IMR-90 (cell line): ENCODE results near the gene ZNF80. TPM values are rescaled to one million over a fixed set of nuclear protein-coding genes. Genes with fewer than 3 reads are reported as not detected.

Experiments used
- ATAC-seq: fragments of 200-7000 bp; cut with Tn5 transposase; 2 replicates; pipeline ENCODE4 v1.9.1; 2020; ENCODE audit warnings: low read depth, mild to moderate bottlenecking, moderate library complexity
- BruUV-seq: library from RNA; stranded (reverse); fragments of 400-500 nt; replicated peaks from 2 replicates; lab custom pipeline; 2021; lab: Mats Ljungman, UMichigan
- CTCF ChIA-PET: fragments of 300-600 bp; formaldehyde crosslinking; extraction: SDS; loops from one replicate; lab custom pipeline; 2021; ENCODE audit warnings: antibody characterized with exemption; lab: Yijun Ruan, JAX
- POLR2A ChIA-PET: fragments of 300-600 bp; sonication (Branson Sonifier 250); formaldehyde crosslinking; loops from one replicate; lab custom pipeline; 2022; ENCODE audit warnings: antibody characterized with exemption; ENCODE audit not compliant: unreplicated experiment; lab: Charles Lee
- DNase-seq: peaks from one replicate; pipeline ENCODE4 v3.0.0; 2013
- H2AFZ ChIP-seq: replicated peaks from 2 replicates; pipeline ENCODE3; 2013; ENCODE audit warnings: low read length, mild to moderate bottlenecking; ENCODE audit not compliant: poor library complexity
- H2AK5ac ChIP-seq: 2 replicates; pipeline ENCODE4 v1.6.1; 2013; ENCODE audit warnings: low read depth, low read length, inconsistent platforms
- H2AK9ac ChIP-seq: replicated peaks from 2 replicates; pipeline ENCODE3; 2013; ENCODE audit warnings: mild to moderate bottlenecking, low read depth, low read length, moderate library complexity; ENCODE audit not compliant: poor library complexity
- H2BK120ac ChIP-seq: 2 replicates; pipeline ENCODE4 v1.6.1; 2013; ENCODE audit warnings: low read depth, low read length, inconsistent platforms
- H2BK15ac ChIP-seq: 3 replicates; pipeline ENCODE4 v1.6.1; 2013; ENCODE audit warnings: low read depth, low read length, inconsistent platforms
- H2BK20ac ChIP-seq: 2 replicates; pipeline ENCODE4 v1.6.1; 2013; ENCODE audit warnings: low read depth, mild to moderate bottlenecking, inconsistent platforms, low read length, moderate library complexity
- H2BK5ac ChIP-seq: 2 replicates; pipeline ENCODE4 v1.6.1; 2013; ENCODE audit warnings: mild to moderate bottlenecking, low read depth, low read length, inconsistent platforms; ENCODE audit not compliant: poor library complexity, severe bottlenecking
- H3K14ac ChIP-seq: replicated peaks from 2 replicates; pipeline ENCODE4 v1.6.1; 2013; ENCODE audit warnings: low read depth, low read length, inconsistent platforms
- H3K18ac ChIP-seq: 2 replicates; pipeline ENCODE4 v1.6.1; 2013; ENCODE audit warnings: low read depth, low read length, control low read depth
- H3K23ac ChIP-seq: 2 replicates; pipeline ENCODE4 v1.6.1; 2013; ENCODE audit warnings: low read depth, low read length, inconsistent platforms
- H3K27ac ChIP-seq: 2 replicates; pipeline ENCODE4 v1.5.1; 2013; ENCODE audit warnings: mild to moderate bottlenecking, control low read depth, low read length; ENCODE audit not compliant: insufficient read depth
- H3K27me3 ChIP-seq: 2 replicates; pipeline ENCODE4 v1.6.1; 2013; ENCODE audit warnings: low read length; ENCODE audit not compliant: control insufficient read depth, insufficient read depth
- H3K36me3 ChIP-seq: 2 replicates; pipeline ENCODE4 v1.6.1; 2013; ENCODE audit warnings: low read length, mixed read lengths; ENCODE audit not compliant: control insufficient read depth, insufficient read depth
- H3K4ac ChIP-seq: 2 replicates; pipeline ENCODE4 v1.6.1; 2013; ENCODE audit warnings: low read depth, low read length, inconsistent platforms
- H3K4me1 ChIP-seq: 2 replicates; pipeline ENCODE4 v1.6.1; 2013; ENCODE audit warnings: low read length, mixed read lengths; ENCODE audit not compliant: control insufficient read depth, insufficient read depth
- H3K4me2 ChIP-seq: 2 replicates; pipeline ENCODE4 v1.6.1; 2013; ENCODE audit warnings: low read depth, mild to moderate bottlenecking, control low read depth, low read length, moderate library complexity
- H3K4me3 ChIP-seq: 2 replicates; pipeline ENCODE4 v1.5.1; 2013; ENCODE audit warnings: low read depth, mild to moderate bottlenecking, control low read depth, low read length, moderate library complexity; ENCODE audit not compliant: insufficient read depth
- H3K56ac ChIP-seq: 2 replicates; pipeline ENCODE4 v1.6.1; 2013; ENCODE audit warnings: low read length, inconsistent platforms; ENCODE audit not compliant: insufficient read depth; ENCODE audit errors: extremely low read depth
- H3K79me1 ChIP-seq, 2 experiments: 2 replicates each; pipeline ENCODE4 v1.6.1; 2013; ENCODE audit warnings: low read length in 2 of 2, inconsistent platforms in 1 of 2, low read depth in 1 of 2
- H3K9ac ChIP-seq: 2 replicates; pipeline ENCODE4 v1.6.1; 2013; ENCODE audit warnings: low read depth, low read length, control low read depth
- H3K9me1 ChIP-seq: 2 replicates; pipeline ENCODE4 v1.6.1; 2013; ENCODE audit warnings: low read length, inconsistent platforms; ENCODE audit not compliant: insufficient read depth
- H3K9me3 ChIP-seq: 2 replicates; pipeline ENCODE4 v1.6.1; 2013; ENCODE audit warnings: low read length; ENCODE audit not compliant: control insufficient read depth, insufficient read depth
- H4K20me1 ChIP-seq: 2 replicates; pipeline ENCODE4 v1.6.1; 2013; ENCODE audit warnings: low read length, inconsistent platforms; ENCODE audit not compliant: insufficient read depth
- H4K5ac ChIP-seq: 2 replicates; pipeline ENCODE4 v1.6.1; 2013; ENCODE audit warnings: mild to moderate bottlenecking, low read depth, low read length, control low read depth
- H4K8ac ChIP-seq, 2 experiments: 2 replicates each; pipeline ENCODE4 v1.6.1; 2013; ENCODE audit warnings: low read depth in 2 of 2, low read length in 2 of 2, control low read depth in 1 of 2, inconsistent platforms in 1 of 2
- H4K91ac ChIP-seq: 2 replicates; pipeline ENCODE4 v1.6.1; 2013; ENCODE audit warnings: low read depth, low read length, inconsistent platforms; ENCODE audit not compliant: insufficient read depth
- BHLHE40 ChIP-seq: fragments of 150-350 bp; IDR thresholded peaks from 2 replicates; pipeline ENCODE4 v1.6.1; 2016; ENCODE audit warnings: mild to moderate bottlenecking, low read depth, low read length
- CEBPB ChIP-seq: IDR thresholded peaks from 2 replicates; pipeline ENCODE4 v1.6.1; 2012; ENCODE audit warnings: low read depth, low read length, improper control_type of control experiment
- CTCF ChIP-seq: conservative IDR thresholded peaks from 2 replicates; pipeline ENCODE4 v1.5.1; 2012; ENCODE audit warnings: mild to moderate bottlenecking, low read depth, low read length, improper control_type of control experiment
- MAZ ChIP-seq: IDR thresholded peaks from 2 replicates; pipeline ENCODE4 v1.6.1; 2012; ENCODE audit warnings: low read depth, mild to moderate bottlenecking, low read length, improper control_type of control experiment, moderate library complexity, borderline replicate concordance
- MXI1 ChIP-seq: IDR thresholded peaks from 2 replicates; pipeline ENCODE4 v1.6.1; 2012; ENCODE audit warnings: low read depth, mild to moderate bottlenecking, low read length, moderate library complexity, borderline replicate concordance
- NFE2L2 ChIP-seq: fragments of 150-350 bp; IDR thresholded peaks from 2 replicates; pipeline ENCODE4 v1.6.1; 2016; ENCODE audit warnings: low read depth, mild to moderate bottlenecking, low read length
- RAD21 ChIP-seq: IDR thresholded peaks from 2 replicates; pipeline ENCODE4 v1.6.1; 2012; ENCODE audit warnings: low read length, improper control_type of control experiment
- RCOR1 ChIP-seq: IDR thresholded peaks from 2 replicates; pipeline ENCODE4 v1.6.1; 2012; ENCODE audit warnings: mild to moderate bottlenecking, low read length, improper control_type of control experiment; ENCODE audit not compliant: insufficient replicate concordance
- RFX5 ChIP-seq: IDR thresholded peaks from 2 replicates; pipeline ENCODE4 v1.8.0; 2012; ENCODE audit warnings: low read depth, mild to moderate bottlenecking, low read length, moderate library complexity
- SMC3 ChIP-seq: fragments of 150-350 bp; IDR thresholded peaks from 2 replicates; pipeline ENCODE4 v1.6.1; 2016; ENCODE audit warnings: low read depth, mild to moderate bottlenecking, antibody characterized with exemption, low read length, moderate library complexity
- WGBS, 2 experiments: methylation state at CpG; one replicate each; pipeline versions ENCODE4 v1.1.5 to v1.1.7; 2013; ENCODE audit warnings: missing lambda C conversion rate in 2 of 2; ENCODE audit not compliant: insufficient read length in 1 of 2; ENCODE audit errors: extremely low coverage in 2 of 2; 5-methylcytosine and 5-hydroxymethylcytosine counted together
- dilution Hi-C: fragments of 300-500 bp; cut with HindIII; formaldehyde crosslinking; loops from one replicate; pipeline ENCODE4 v1.14.3; 2018; ENCODE audit warnings: low sequenced_read_pairs; ENCODE audit not compliant: unreplicated experiment
- in situ Hi-C: fragments of 300-500 bp; cut with MboI; formaldehyde crosslinking; loops from 3 replicates; pipeline ENCODE4 v1.14.3; 2019; ENCODE audit warnings: low sequenced_read_pairs, inconsistent platforms, mixed read lengths
- intact Hi-C: fragments of 100-400 bp; cut with micrococcal nuclease; formaldehyde crosslinking; loops from 2 replicates; pipeline ENCODE4 v1.10.0; 2022
- polyA plus RNA-seq, 3 experiments: library from polyadenylated mRNA; depleted of rRNA; stranded (reverse); fragments of >200 nt; gene quantifications; 2 replicates each; pipeline ENCODE4 v1.2.3, GENCODE V29; 2012; ENCODE audit warnings: low replicate concordance in 1 of 3
- total RNA-seq: library from RNA; depleted of rRNA; stranded (reverse); fragments of >200 nt; gene quantifications from 2 replicates; pipeline ENCODE4 v1.2.3, GENCODE V29; 2012

ZNF80 gene
- total and polyA plus RNA-seq, 2 of the 4 experiments (the other 2 are of a cell fraction), result not detected

- Histone ChIP-seq H3K36me3 (no peaks in the 10 kb centered on the region), H2BK5ac (no peak overlapping the region), H2BK20ac (no peak overlapping the region), H3K9ac (no peak overlapping the region), H2BK15ac (no peak overlapping the region), H3K56ac (no peak overlapping the region), H3K27ac (no peak overlapping the region), H3K4me1 (no peaks in the 10 kb centered on the region), H3K23ac (no peak overlapping the region), H3K18ac (no peak overlapping the region), H4K5ac (no peak overlapping the region), H3K4me3 (no peak overlapping the region), H3K9me3 (no peaks in the 10 kb centered on the region), H3K4me2 (no peak overlapping the region), H3K79me1 (no peaks in the 10 kb centered on the region), H2AK5ac (no peak overlapping the region), H4K20me1 (no peaks in the 10 kb centered on the region), H2AK9ac (no peak overlapping the region), H3K4ac (no peak overlapping the region), H4K91ac (no peak overlapping the region), H2BK120ac (no peak overlapping the region), H4K8ac (no peak overlapping the region), H2AFZ (no peak overlapping the region), H3K9me1 (no peaks in the 10 kb centered on the region), H3K27me3 (peaks cover 9% of the 10 kb centered on the region), H3K14ac (no peak overlapping the region)
- DNase-seq (no peak), ATAC-seq (no peak)
- in situ Hi-C loops (no loop called here), dilution Hi-C loops (no loop called here), intact Hi-C loops (no loop called here)
- BruUV-seq, result no TSS peak
- CTCF ChIA-PET, result interaction anchor here (0.7 kb wide), 2 partner anchors 8 to 50 kb away, joined by 3 read pairs; no protein-coding TSS in a partner anchor
- POLR2A ChIA-PET, result no interaction called here
- TF ChIP-seq CEBPB (no peak), RCOR1 (no peak), CTCF (no peak), SMC3 (no peak), BHLHE40 (no peak), NFE2L2 (no peak), RAD21 (no peak), RFX5 (no peak), MXI1 (no peak), MAZ (no peak)
- WGBS, 2 experiments, result no CpG with 5 or more reads among the region's 2 CpGs
These were observed 3.9 kb upstream of the ZNF80 start for GRCh38 chr3:114241262-114241661.
